ENCODE data around the gene MAPK4. TPM values are rescaled to one million over a fixed set of nuclear protein-coding genes. Genes with fewer than 3 reads are reported as not detected.

The MAPK4 gene
- total RNA-seq, 1 experiment from 2014 or later: not detected

- Histone ChIP-seq H3K9me2 (ENCODE audit: insufficient read depth) (no peaks in the 10 kb centered on the region), H3K4me2 (no peak overlapping the region), H3K79me2 (ENCODE audit: low read depth) (no peaks in the 10 kb centered on the region), H3F3A (ENCODE audit: insufficient read depth, low read depth) (peaks cover 10% of the 10 kb centered on the region; the same call in 1 of the 2 replicates), H2AFZ (no peak overlapping the region), H3K27me3 (ENCODE audit: insufficient read depth, low read depth) (no peaks in the 10 kb centered on the region), H3K4me1 (replicated peaks; ENCODE audit: insufficient read depth) (peaks cover 13% of the 10 kb centered on the region; the same call in 1 of the 2 replicates), H3K4me3 (no peak overlapping the region), H4K20me1 (ENCODE audit: insufficient read depth) (no peaks in the 10 kb centered on the region), H3K27ac (no peak overlapping the region), H3K9me3 (ENCODE audit: insufficient read depth, low read depth) (no peaks in the 10 kb centered on the region), H3K36me3 (ENCODE audit: low read depth) (no peaks in the 10 kb centered on the region)
- ChIA-PET POLR2A (ENCODE audit: unreplicated experiment) (no interaction called here), CTCF (no interaction called here)
- intact Hi-C loops (cut with micrococcal nuclease; ENCODE audit: unreplicated experiment): no loop called here
- no peak for DNase-seq
- no peak for TF ChIP-seq EZH2 (IDR thresholded peaks at IDR 0.05; ENCODE audit: low read depth)
- no peak for TF ChIP-seq CTCF (conservative IDR thresholded peaks at IDR 0.05)
- no TSS peak for BruUV-seq (replicated peaks)
Observed at GRCh38 chr18:50633992-50634391, 74.1 kb downstream of the MAPK4 start.

GRCh38 chr18:50636366-50637057 lies 76.6 kb downstream of the MAPK4 start:
- no peaks in the 10 kb centered on the region for H3K36me3 ChIP-seq (ENCODE audit: low read depth)
- TF ChIP-seq CTCF (conservative IDR thresholded peaks at IDR 0.05): no peak
- no peak for TF ChIP-seq EZH2 (IDR thresholded peaks at IDR 0.05; ENCODE audit: low read depth)
- H2AFZ ChIP-seq: no peak overlapping the region
- ChIA-PET POLR2A (ENCODE audit: unreplicated experiment) (no interaction called here), CTCF (no interaction called here)
- DNase-seq: no peak
- intact Hi-C loops (cut with micrococcal nuclease; ENCODE audit: unreplicated experiment): no loop called here
- H3K27ac ChIP-seq: no peak overlapping the region
- peaks cover 10% of the 10 kb centered on the region; the same call in 1 of the 2 replicates for H3F3A ChIP-seq (ENCODE audit: insufficient read depth, low read depth)
- no peaks in the 10 kb centered on the region for H3K79me2 ChIP-seq (ENCODE audit: low read depth)
- peaks cover 13% of the 10 kb centered on the region; the same call in 1 of the 2 replicates for H3K4me1 ChIP-seq (replicated peaks; ENCODE audit: insufficient read depth)
- H4K20me1 ChIP-seq (ENCODE audit: insufficient read depth): no peaks in the 10 kb centered on the region
- H3K9me2 ChIP-seq (ENCODE audit: insufficient read depth): no peaks in the 10 kb centered on the region
- no TSS peak for BruUV-seq (replicated peaks)
- no peaks in the 10 kb centered on the region for H3K9me3 ChIP-seq (ENCODE audit: insufficient read depth, low read depth)
- no peak overlapping the region for H3K4me2 ChIP-seq
- H3K27me3 ChIP-seq (ENCODE audit: insufficient read depth, low read depth): no peaks in the 10 kb centered on the region
- no peak overlapping the region for H3K4me3 ChIP-seq

GRCh38 chr18:50638016-50638883 lies 78.4 kb downstream of the MAPK4 start:
- Histone ChIP-seq H3K4me1 (replicated peaks; ENCODE audit: insufficient read depth) (no peaks in the 10 kb centered on the region), H4K20me1 (ENCODE audit: insufficient read depth) (no peaks in the 10 kb centered on the region), H3K4me2 (no peak overlapping the region), H3K27me3 (ENCODE audit: insufficient read depth, low read depth) (no peaks in the 10 kb centered on the region), H3K9me3 (ENCODE audit: insufficient read depth, low read depth) (no peaks in the 10 kb centered on the region), H3K4me3 (no peak overlapping the region), H3K27ac (no peak overlapping the region), H3K36me3 (ENCODE audit: low read depth) (no peaks in the 10 kb centered on the region), H2AFZ (no peak overlapping the region), H3K9me2 (ENCODE audit: insufficient read depth) (no peaks in the 10 kb centered on the region), H3F3A (ENCODE audit: insufficient read depth, low read depth) (no peaks in the 10 kb centered on the region), H3K79me2 (ENCODE audit: low read depth) (no peaks in the 10 kb centered on the region)
- POLR2A ChIA-PET (ENCODE audit: unreplicated experiment): no interaction called here
- BruUV-seq (replicated peaks): no TSS peak
- intact Hi-C loops (cut with micrococcal nuclease; ENCODE audit: unreplicated experiment): no loop called here
- CTCF ChIA-PET: no interaction called here
- no peak for TF ChIP-seq CTCF (conservative IDR thresholded peaks at IDR 0.05)
- TF ChIP-seq EZH2 (IDR thresholded peaks at IDR 0.05; ENCODE audit: low read depth): no peak
- no peak for DNase-seq
